Measurements from ENCODE around the gene TARS1. TPM values are rescaled to one million over a fixed set of nuclear protein-coding genes. Genes with fewer than 3 reads are reported as not detected.

TARS1 gene
- total RNA-seq, 1 donor from 2014 or later, result 67.7 TPM

DNA sequence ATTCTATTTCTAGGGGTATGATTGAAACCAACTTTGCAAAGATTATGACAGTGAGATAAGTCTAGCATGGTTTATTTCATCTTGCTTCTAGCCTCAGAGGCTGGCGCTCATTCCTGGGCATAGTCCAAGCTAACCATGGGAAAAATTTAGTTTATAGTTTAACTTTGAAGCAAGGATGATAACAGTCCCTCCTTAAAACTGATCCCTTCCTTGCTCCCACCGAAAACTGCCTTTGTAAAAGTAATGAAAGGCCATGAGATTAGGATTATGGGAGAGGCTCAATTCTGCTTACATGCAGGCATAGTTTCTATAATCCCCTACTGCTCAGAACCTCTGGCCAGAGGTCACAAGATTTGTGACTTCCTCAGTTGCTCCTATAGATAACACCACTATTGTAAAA lies 75.7 kb downstream of the TARS1 start:
- ATAC-seq (no peak), DNase-seq (ENCODE audit: missing footprints) (no peak)
- intact Hi-C loops (cut with DNase I), result no loop called here

Measured in Right ventricle myocardium inferior (tissue), 1 donor.